Smooth muscle cell (in vitro differentiated cells): ENCODE measurements around the gene TEKT4. TPM values are rescaled to one million over a fixed set of nuclear protein-coding genes. Genes with fewer than 3 reads are reported as not detected.
"Not testable (repeated sequence)": the region's sequence is repeated elsewhere in the genome, so short reads cannot be mapped to it uniquely, and the experiment has no call there.

ENCODE experiments used
- DNase-seq: peaks from one replicate; lab custom pipeline; 2025; ENCODE audit not compliant: unreplicated experiment; lab: John Stamatoyannopoulos, UW
- H2AFZ ChIP-seq: fragments of 200-600 bp; sonication (generic); 2 replicates; pipeline ENCODE4 v1.6.0; 2016; ENCODE audit warnings: antibody characterized with exemption, low read depth, mild to moderate bottlenecking
- H3F3A ChIP-seq: fragments of 200-600 bp; sonication (generic); 2 replicates; pipeline ENCODE4 v1.6.0; 2017; ENCODE audit warnings: antibody characterized with exemption, low read depth
- H3K27ac ChIP-seq: fragments of 200-600 bp; sonication (generic); 2 replicates; pipeline ENCODE4 v1.5.1; 2016; ENCODE audit warnings: low read depth, mild to moderate bottlenecking
- H3K27me3 ChIP-seq: fragments of 200-600 bp; sonication (generic); 2 replicates; pipeline ENCODE4 v1.6.1; 2016; ENCODE audit warnings: low read depth, mild to moderate bottlenecking
- H3K36me3 ChIP-seq: fragments of 200-600 bp; sonication (generic); 2 replicates; pipeline ENCODE4 v1.5.1; 2016; ENCODE audit warnings: low read depth
- H3K4me1 ChIP-seq: fragments of 200-600 bp; sonication (generic); 2 replicates; pipeline ENCODE4 v1.5.1; 2016; ENCODE audit warnings: low read depth
- H3K4me2 ChIP-seq: fragments of 200-600 bp; sonication (generic); 2 replicates; pipeline ENCODE4 v1.6.0; 2016; ENCODE audit warnings: mild to moderate bottlenecking
- H3K4me3 ChIP-seq: fragments of 200-600 bp; sonication (generic); 2 replicates; pipeline ENCODE4 v1.5.1; 2016; ENCODE audit warnings: mild to moderate bottlenecking
- H3K79me2 ChIP-seq: fragments of 200-600 bp; sonication (generic); 2 replicates; pipeline ENCODE4 v1.6.0; 2016; ENCODE audit warnings: low read depth, mild to moderate bottlenecking
- H3K9ac ChIP-seq: fragments of 200-600 bp; sonication (generic); 2 replicates; pipeline ENCODE4 v1.6.0; 2016; ENCODE audit warnings: low read depth
- H3K9me3 ChIP-seq: fragments of 200-600 bp; sonication (generic); replicated peaks from 2 replicates; pipeline ENCODE4 v1.5.1; 2016; ENCODE audit warnings: low read depth
- H4K20me1 ChIP-seq: fragments of 200-600 bp; sonication (generic); 2 replicates; pipeline ENCODE4 v1.6.0; 2016; ENCODE audit warnings: low read depth
- WGBS: methylation state at CpG from one replicate; pipeline ENCODE4 v1.1.7; 2016; ENCODE audit warnings: low lambda C conversion rate; 5-methylcytosine and 5-hydroxymethylcytosine counted together
- polyA plus RNA-seq: library from polyadenylated mRNA; unstranded; fragments of >200 nt; fragmentation: Nextera tagmentation; extraction: Ambion mirVana; gene quantifications from 2 replicates; pipeline ENCODE4 v1.2.1, GENCODE V29; 2016
- small RNA-seq: library from RNA; depleted of rRNA; stranded (forward); fragments of <200 nt; gene quantifications from one replicate; pipeline ENCODE3, GENCODE V24; 2014
- total RNA-seq: library from RNA; depleted of rRNA; stranded (reverse); fragments of >200 nt; gene quantifications from 2 replicates; pipeline ENCODE4 v1.2.3, GENCODE V29; 2014
- TF ChIP-seq, protein P1 (sequence below): fragments of 200-600 bp; sonication (generic); IDR thresholded peaks from 2 replicates; pipeline ENCODE4 v1.5.1; 2017; ENCODE audit warnings: borderline replicate concordance, mild to moderate bottlenecking, antibody characterized with exemption; ENCODE audit not compliant: insufficient read depth, poor library complexity, severe bottlenecking

The TEKT4 gene
- total and polyA plus RNA-seq, 2 experiments from 2014 or later: not detected

DNA sequence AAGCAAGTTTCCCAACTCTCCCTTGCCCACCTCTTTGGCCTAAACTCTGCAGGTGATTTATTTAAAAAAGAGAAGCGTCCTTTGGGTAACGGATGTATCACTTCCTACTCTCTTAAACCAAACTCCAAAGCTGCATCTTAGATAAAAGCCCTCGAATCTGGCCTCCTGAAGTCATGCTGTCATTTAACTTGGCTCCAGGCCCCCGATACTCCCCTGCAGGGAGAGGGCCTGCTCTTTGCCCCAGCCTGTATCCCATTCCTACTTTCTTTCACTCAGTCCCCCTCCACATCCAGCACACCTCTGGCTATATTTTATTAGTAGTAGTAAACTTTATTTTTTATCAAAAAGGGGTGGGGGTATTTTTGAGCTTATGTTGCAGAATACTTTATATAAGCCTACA, 19.0 kb downstream of the TEKT4 start:
- no peak overlapping the region for H3K27ac ChIP-seq
- TF ChIP-seq, protein P1, sequence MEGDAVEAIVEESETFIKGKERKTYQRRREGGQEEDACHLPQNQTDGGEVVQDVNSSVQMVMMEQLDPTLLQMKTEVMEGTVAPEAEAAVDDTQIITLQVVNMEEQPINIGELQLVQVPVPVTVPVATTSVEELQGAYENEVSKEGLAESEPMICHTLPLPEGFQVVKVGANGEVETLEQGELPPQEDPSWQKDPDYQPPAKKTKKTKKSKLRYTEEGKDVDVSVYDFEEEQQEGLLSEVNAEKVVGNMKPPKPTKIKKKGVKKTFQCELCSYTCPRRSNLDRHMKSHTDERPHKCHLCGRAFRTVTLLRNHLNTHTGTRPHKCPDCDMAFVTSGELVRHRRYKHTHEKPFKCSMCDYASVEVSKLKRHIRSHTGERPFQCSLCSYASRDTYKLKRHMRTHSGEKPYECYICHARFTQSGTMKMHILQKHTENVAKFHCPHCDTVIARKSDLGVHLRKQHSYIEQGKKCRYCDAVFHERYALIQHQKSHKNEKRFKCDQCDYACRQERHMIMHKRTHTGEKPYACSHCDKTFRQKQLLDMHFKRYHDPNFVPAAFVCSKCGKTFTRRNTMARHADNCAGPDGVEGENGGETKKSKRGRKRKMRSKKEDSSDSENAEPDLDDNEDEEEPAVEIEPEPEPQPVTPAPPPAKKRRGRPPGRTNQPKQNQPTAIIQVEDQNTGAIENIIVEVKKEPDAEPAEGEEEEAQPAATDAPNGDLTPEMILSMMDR: no peak
- 66% methylated on average over 4 of the region's 4 CpGs for WGBS
- no peaks in the 10 kb centered on the region for H4K20me1 ChIP-seq
- no peaks in the 10 kb centered on the region for H3K9me3 ChIP-seq
- H3F3A ChIP-seq: no peaks in the 10 kb centered on the region
- H3K27me3 ChIP-seq: no peaks in the 10 kb centered on the region
- H3K9ac ChIP-seq: no peak overlapping the region
- no peaks in the 10 kb centered on the region for H3K79me2 ChIP-seq
- no peak overlapping the region for H3K4me2 ChIP-seq
- H3K4me1 ChIP-seq: no peaks in the 10 kb centered on the region
- H3K4me3 ChIP-seq: no peak overlapping the region
- DNase-seq: no peak
- no peak overlapping the region for H2AFZ ChIP-seq
- H3K36me3 ChIP-seq: no peaks in the 10 kb centered on the region

DNA sequence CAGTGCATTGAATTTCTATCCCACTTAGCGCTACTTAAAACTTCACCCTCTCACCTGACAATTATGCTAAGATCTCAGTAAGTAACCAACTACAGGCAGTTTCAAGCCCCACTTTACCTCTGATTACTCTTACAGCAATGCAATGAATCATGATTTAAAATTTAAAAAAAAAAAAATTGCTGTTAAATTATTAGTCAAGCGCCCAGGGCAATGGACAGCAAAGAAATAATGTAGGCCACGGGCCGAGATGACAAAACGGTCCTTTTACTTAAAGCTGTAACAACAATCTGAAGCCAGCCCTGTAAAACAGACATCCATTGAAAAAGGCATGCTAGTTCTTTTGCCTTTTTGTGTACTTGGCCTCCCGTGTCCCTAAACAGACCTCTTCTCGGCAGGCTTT, 24.0 kb downstream of the TEKT4 start:
- not testable (repeated sequence) for H2AFZ ChIP-seq, H4K20me1 ChIP-seq, DNase-seq, H3K4me2 ChIP-seq, H3K27ac ChIP-seq, H3K9me3 ChIP-seq, H3K9ac ChIP-seq, H3K4me3 ChIP-seq, H3K36me3 ChIP-seq, H3K4me1 ChIP-seq, H3K27me3 ChIP-seq, H3F3A ChIP-seq, H3K79me2 ChIP-seq
- WGBS: 83% methylated on average over 7 of the region's 7 CpGs

DNA sequence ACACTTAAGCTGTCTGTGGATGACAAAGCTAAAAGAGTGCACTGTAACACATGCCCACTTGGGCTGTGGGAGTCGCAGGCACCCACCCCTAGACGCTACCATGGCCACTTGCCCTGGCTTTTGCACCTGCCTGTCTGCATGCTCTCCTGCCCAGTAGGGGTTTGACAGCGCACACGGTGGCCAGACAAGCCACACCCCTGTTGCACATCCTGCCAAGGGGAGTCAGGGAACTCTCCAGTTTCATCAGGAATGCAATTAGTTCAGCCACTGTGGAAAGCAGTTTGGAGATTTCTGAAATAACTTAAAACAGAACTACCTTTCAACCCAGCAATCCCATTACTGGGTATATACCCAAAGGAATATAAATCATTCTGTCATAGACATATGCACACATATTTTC, 35.7 kb downstream of the TEKT4 start:
- not testable (repeated sequence) for H3K27me3 ChIP-seq, H3K36me3 ChIP-seq, H2AFZ ChIP-seq, H3K9ac ChIP-seq, H3K4me3 ChIP-seq, H4K20me1 ChIP-seq, DNase-seq, H3F3A ChIP-seq, H3K27ac ChIP-seq, H3K9me3 ChIP-seq, H3K79me2 ChIP-seq, H3K4me2 ChIP-seq, H3K4me1 ChIP-seq
- 70% methylated on average over 4 of the region's 4 CpGs for WGBS

DNA sequence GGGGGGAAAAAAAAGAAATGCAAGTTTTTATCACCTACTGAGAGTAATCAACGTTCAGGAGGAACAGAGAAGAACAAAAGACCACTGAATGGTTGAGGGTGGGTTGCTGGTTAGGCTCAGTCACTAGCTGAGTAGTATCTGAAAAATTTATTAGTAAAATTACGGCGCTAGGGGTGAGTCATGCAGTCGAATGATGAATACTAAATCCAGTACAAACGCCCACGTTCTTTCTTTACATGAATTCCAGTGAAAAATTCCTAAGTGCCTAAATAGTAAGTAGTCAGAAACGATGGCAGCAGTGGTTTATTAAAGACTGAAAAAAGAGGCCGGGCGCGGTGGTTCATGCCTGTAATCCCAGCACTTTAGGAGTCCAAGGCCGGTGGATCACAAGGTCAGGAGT, 52.0 kb downstream of the TEKT4 start:
- Histone ChIP-seq H3K4me1 (no peaks in the 10 kb centered on the region), H3K79me2 (no peaks in the 10 kb centered on the region), H3K4me2 (no peak overlapping the region), H3K9ac (no peak overlapping the region), H3F3A (no peaks in the 10 kb centered on the region), H2AFZ (no peak overlapping the region), H3K9me3 (no peaks in the 10 kb centered on the region), H3K27ac (no peak overlapping the region), H3K27me3 (no peaks in the 10 kb centered on the region), H3K4me3 (no peak overlapping the region), H4K20me1 (no peaks in the 10 kb centered on the region), H3K36me3 (no peaks in the 10 kb centered on the region)
- DNase-seq: no peak
- TF ChIP-seq, protein P1: no peak
- 75% methylated on average over 11 of the region's 11 CpGs for WGBS

DNA sequence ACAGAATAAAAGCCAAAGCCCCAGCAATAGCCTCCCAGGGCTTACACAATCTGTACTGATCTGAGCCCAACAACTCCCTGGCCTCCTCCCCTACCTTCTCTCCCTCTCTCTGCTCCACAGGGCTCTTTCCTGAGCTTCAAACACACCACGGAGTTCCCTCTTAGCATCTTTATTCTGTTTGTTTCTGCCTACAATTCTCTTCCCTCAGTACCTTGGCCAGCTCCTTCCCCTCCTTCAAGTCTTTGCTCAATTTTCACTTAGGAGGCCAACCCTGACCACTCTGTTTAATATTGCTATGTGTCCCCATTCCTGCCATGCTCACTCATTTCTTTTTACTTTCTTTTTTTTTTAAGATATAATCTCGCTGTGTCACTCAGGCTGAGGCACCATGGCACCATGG, 53.8 kb downstream of the TEKT4 start:
- not testable (repeated sequence) for H3K9me3 ChIP-seq, H3K4me2 ChIP-seq, H3K4me3 ChIP-seq, H3K9ac ChIP-seq, DNase-seq, H3F3A ChIP-seq, H3K79me2 ChIP-seq, H3K27ac ChIP-seq, H2AFZ ChIP-seq, H3K36me3 ChIP-seq, H3K27me3 ChIP-seq, H3K4me1 ChIP-seq, H4K20me1 ChIP-seq
- WGBS: 57% methylated on average over 2 of the region's 2 CpGs

Small RNA genes within 50 kb of the gene (small RNA-seq; reads per million reads assigned to genes)
- not detected for gene RNU6-1320P

Other genes with a start within 250 kb of the TEKT4 start
- gene MAL, start 154.3 kb downstream of the TEKT4 start, total RNA-seq: not detected in 2 replicates
- not detected in 2 replicates for gene MAL, start 154.3 kb downstream of the TEKT4 start, polyA plus RNA-seq